H1 (cell line): Measurements from ENCODE around the gene ZMPSTE24.

Experiments
- CBX5 ChIP-seq: fragments of 300-800, 300-1000 bp; sonication (generic); IDR thresholded peaks from 2 replicates; pipeline ENCODE4 v1.7.1; 2016; ENCODE audit warnings: antibody characterized with exemption, low read length, low read depth
- CREB1 ChIP-seq: IDR thresholded peaks from 2 replicates; pipeline ENCODE4 v1.6.1; 2012; ENCODE audit warnings: inconsistent platforms
- POLR2A ChIP-seq, 2 experiments: IDR thresholded peaks; 1 replicate in 1 of 2; 2 replicates in 1 of 2; pipeline ENCODE4 v1.6.1; 2011; ENCODE audit warnings: low read depth in 2 of 2, low read length in 2 of 2, mild to moderate bottlenecking in 2 of 2; ENCODE audit errors: control extremely low read depth in 1 of 2
- POLR2AphosphoS5 ChIP-seq: IDR thresholded peaks from 2 replicates; pipeline ENCODE4 v1.6.1; 2011; ENCODE audit warnings: low read depth, low read length
- RAD21 ChIP-seq, 2 experiments: IDR thresholded peaks in 1 of 2; conservative IDR thresholded peaks in 1 of 2; 2 replicates each; pipeline ENCODE4 v1.6.1; 2011; ENCODE audit warnings: low read depth in 2 of 2, low read length in 2 of 2, improper control_type of control experiment in 1 of 2, inconsistent platforms in 1 of 2, mild to moderate bottlenecking in 1 of 2, moderate library complexity in 1 of 2
- SAP30 ChIP-seq: fragments of 300-600 bp; sonication (generic); IDR thresholded peaks from 2 replicates; pipeline ENCODE4 v1.7.1; 2012; ENCODE audit warnings: low read length, moderate library complexity, mild to moderate bottlenecking, inconsistent platforms; ENCODE audit not compliant: insufficient read depth, insufficient replicate concordance
- TF ChIP-seq, protein P1 (sequence below): IDR thresholded peaks from 2 replicates; pipeline ENCODE4 v1.6.1; 2011; ENCODE audit warnings: low read depth, mild to moderate bottlenecking, low read length; ENCODE audit not compliant: insufficient read depth

DNA sequence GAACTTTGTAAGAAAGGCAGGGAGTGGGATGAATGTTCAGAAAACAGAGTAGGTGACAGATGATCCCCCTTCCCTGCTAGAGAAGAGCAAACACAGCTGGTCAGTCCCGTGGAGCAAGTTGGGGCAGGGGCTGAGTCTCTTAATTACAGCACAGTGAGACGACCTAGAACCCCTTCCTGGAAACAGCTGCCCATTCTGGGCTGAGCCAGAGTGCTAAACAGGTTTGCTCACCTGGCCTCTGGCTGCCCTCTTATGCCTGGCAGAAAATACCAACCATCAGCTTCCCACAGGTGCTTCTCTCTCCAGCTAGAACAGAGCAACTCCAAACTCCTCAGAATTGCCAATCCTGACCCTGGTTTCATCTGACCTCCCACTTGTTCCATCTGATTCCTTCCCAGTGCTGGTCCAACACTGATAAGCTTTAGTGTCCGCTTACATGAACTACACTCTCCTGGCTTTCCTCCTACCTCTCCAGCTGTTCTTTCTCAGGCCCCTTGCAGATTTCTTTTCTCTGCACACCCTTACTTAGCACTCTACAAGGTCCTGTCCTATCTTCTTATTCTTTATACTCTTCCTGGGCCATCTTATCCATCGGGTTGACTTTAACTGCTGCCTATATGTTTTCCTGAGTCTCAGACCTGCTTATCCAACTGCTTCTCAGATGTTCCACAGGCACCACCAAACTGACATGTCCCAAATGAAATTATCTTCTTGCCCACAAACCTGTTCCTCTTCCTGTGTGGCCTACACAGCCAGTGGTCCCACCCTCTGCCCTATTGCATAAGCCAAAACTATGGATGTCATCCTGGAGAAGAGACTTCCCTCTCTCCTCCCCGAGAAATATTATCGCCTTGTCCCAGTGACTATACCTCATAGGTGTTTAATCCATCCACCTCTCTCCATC is 81.6 kb downstream of the ZMPSTE24 start:
- no peak for TF ChIP-seq RAD21 (IDR thresholded peaks at IDR 0.05 in 1 of 2, conservative IDR thresholded peaks at IDR 0.05 in 1 of 2; ENCODE audit: low read depth in 2 of 2, low read length in 2 of 2)
- TF ChIP-seq POLR2A (IDR thresholded peaks at IDR 0.05; ENCODE audit: control extremely low read depth in 1 of 2, low read depth in 2 of 2, low read length in 2 of 2), result no peak
- TF ChIP-seq POLR2AphosphoS5, result no peak
- TF ChIP-seq, protein P1, sequence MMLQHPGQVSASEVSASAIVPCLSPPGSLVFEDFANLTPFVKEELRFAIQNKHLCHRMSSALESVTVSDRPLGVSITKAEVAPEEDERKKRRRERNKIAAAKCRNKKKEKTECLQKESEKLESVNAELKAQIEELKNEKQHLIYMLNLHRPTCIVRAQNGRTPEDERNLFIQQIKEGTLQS, result no peak
- no peak for TF ChIP-seq SAP30
- no peak for TF ChIP-seq CREB1
- no peak for TF ChIP-seq CBX5
